HepG2 (cell line): ENCODE measurements around the gene CCDC7. TPM values are rescaled to one million over a fixed set of nuclear protein-coding genes. Genes with fewer than 3 reads are reported as not detected.

Experiments used
- ATAC-seq: fragments of 200-7000 bp; cut with Tn5 transposase; 3 replicates; pipeline ENCODE4 v1.9.1; 2020; ENCODE audit warnings: mild to moderate bottlenecking, moderate library complexity
- BruUV-seq: library from RNA; stranded (reverse); fragments of 400-500 nt; replicated peaks from 2 replicates; lab custom pipeline; 2021; lab: Mats Ljungman, UMichigan
- CTCF ChIA-PET: fragments of 300-600 bp; formaldehyde crosslinking; extraction: SDS; loops from one replicate; lab custom pipeline; 2021; ENCODE audit warnings: low total read pairs, inconsistent platforms, low intra/inter-chr PET ratio; lab: Yijun Ruan, JAX
- POLR2A ChIA-PET: fragments of 350-600 bp; sonication (Branson Sonifier 250); formaldehyde crosslinking; loops from one replicate; lab custom pipeline; 2020; ENCODE audit warnings: antibody characterized with exemption, inconsistent platforms; lab: Yijun Ruan, JAX
- DNase-seq: peaks from one replicate; pipeline ENCODE4 v3.0.0-alpha.2; 2015; ENCODE audit warnings: low spot score
- FAIRE-seq: peaks from 3 replicates; lab custom pipeline; 2011; peaks lifted over from hg19 to GRCh38; lab: Jason Lieb, UNC
- H2AFZ ChIP-seq: one replicate; pipeline ENCODE4 v1.6.1; 2011; ENCODE audit warnings: low read length, inconsistent platforms
- H3K27ac ChIP-seq: fragments of 300-600 bp; 3 replicates; pipeline ENCODE4 v1.8.0; 2011; ENCODE audit warnings: mixed run types, mild to moderate bottlenecking, mixed read lengths, low read length, inconsistent platforms; ENCODE audit not compliant: insufficient read depth; ENCODE audit errors: extremely low read length
- H3K27me3 ChIP-seq, 2 experiments: fragments of 200-600 bp in 1 of 2; 2 replicates in 1 of 2; 3 replicates in 1 of 2; pipeline versions ENCODE4 v1.6.0 to v1.8.0; 2011; ENCODE audit warnings: low read length in 2 of 2, mild to moderate bottlenecking in 2 of 2, moderate library complexity in 2 of 2, inconsistent platforms in 1 of 2; ENCODE audit not compliant: insufficient read depth in 2 of 2, control insufficient read depth in 1 of 2
- H3K36me3 ChIP-seq, 2 experiments: fragments of 200-600 bp in 1 of 2; replicated peaks in 1 of 2; 2 replicates in 1 of 2; 3 replicates in 1 of 2; pipeline versions ENCODE4 v1.5.1 to v1.8.0; 2011; ENCODE audit warnings: low read length in 2 of 2, inconsistent platforms in 1 of 2; ENCODE audit not compliant: insufficient read depth in 2 of 2, control insufficient read depth in 1 of 2
- H3K4me1 ChIP-seq: 2 replicates; pipeline ENCODE4 v1.5.1; 2012; ENCODE audit warnings: low read length, inconsistent platforms; ENCODE audit not compliant: insufficient read depth
- H3K4me2 ChIP-seq: 2 replicates; pipeline ENCODE4 v1.6.0; 2011; ENCODE audit warnings: low read depth, low read length, inconsistent platforms
- H3K4me3 ChIP-seq, 3 experiments: fragments of 200-600 bp in 1 of 3; sonication (generic), shearing (Covaris generic) in 1 of 3; replicated peaks in 1 of 3; 2 replicates each; pipeline ENCODE4 v1.5.1; 2011 to 2016; ENCODE audit warnings: low read length in 3 of 3, inconsistent platforms in 2 of 3, low read depth in 2 of 3, mild to moderate bottlenecking in 2 of 3, control low read depth in 1 of 3, mixed read lengths in 1 of 3; ENCODE audit not compliant: insufficient read depth in 1 of 3
- H3K79me2 ChIP-seq: one replicate; pipeline ENCODE4 v1.6.1; 2011; ENCODE audit warnings: low read length, inconsistent platforms; ENCODE audit not compliant: insufficient read depth
- H3K9ac ChIP-seq: 2 replicates; pipeline ENCODE4 v1.6.0; 2011; ENCODE audit warnings: mild to moderate bottlenecking, low read depth, low read length, inconsistent platforms; ENCODE audit not compliant: insufficient read depth
- H3K9me3 ChIP-seq: 2 replicates; pipeline ENCODE4 v1.5.1; 2012; ENCODE audit warnings: mild to moderate bottlenecking, low read length
- H4K20me1 ChIP-seq: 2 replicates; pipeline ENCODE4 v1.6.0; 2011; ENCODE audit warnings: inconsistent platforms, mild to moderate bottlenecking, low read length, moderate library complexity; ENCODE audit not compliant: insufficient read depth
- ATF1 ChIP-seq: IDR thresholded peaks from 2 replicates; pipeline ENCODE4 v1.6.1; 2016; ENCODE audit warnings: mild to moderate bottlenecking, control low read depth
- ETV5 ChIP-seq: IDR thresholded peaks from 2 replicates; pipeline ENCODE4 v1.6.1; 2018; ENCODE audit warnings: missing biosample characterization, missing genetic modification reagents, inconsistent platforms, borderline replicate concordance
- FLYWCH1 ChIP-seq: sonication (generic); formaldehyde crosslinking; IDR thresholded peaks from 2 replicates; pipeline ENCODE4 v1.8.1; 2023; ENCODE audit warnings: mild to moderate bottlenecking, missing genetic modification reagents
- FOXA3 ChIP-seq: IDR thresholded peaks from 2 replicates; pipeline ENCODE4 v1.6.1; 2016; ENCODE audit warnings: missing genetic modification reagents, missing compliant biosample characterization
- GLI4 ChIP-seq: sonication (generic); formaldehyde crosslinking; IDR thresholded peaks from 2 replicates; pipeline ENCODE4 v1.5.1; 2020; ENCODE audit warnings: missing genetic modification reagents, mild to moderate bottlenecking, moderate library complexity, borderline replicate concordance
- KLF6 ChIP-seq: IDR thresholded peaks from 2 replicates; pipeline ENCODE4 v1.8.0; 2016; ENCODE audit warnings: missing biosample characterization, missing genetic modification reagents
- NFE2L2 ChIP-seq: fragments of 150-350 bp; IDR thresholded peaks from 2 replicates; pipeline ENCODE4 v1.6.1; 2014; ENCODE audit warnings: low read length
- PAX8 ChIP-seq: sonication (generic); formaldehyde crosslinking; IDR thresholded peaks from 2 replicates; pipeline ENCODE4 v1.8.0; 2022; ENCODE audit warnings: mild to moderate bottlenecking, missing genetic modification reagents, borderline replicate concordance
- POLR2A ChIP-seq, 2 experiments: IDR thresholded peaks; 2 replicates each; pipeline ENCODE4 v1.6.1; 2011; ENCODE audit warnings: low read depth in 2 of 2, low read length in 2 of 2, mild to moderate bottlenecking in 1 of 2, moderate library complexity in 1 of 2; ENCODE audit not compliant: insufficient read depth in 1 of 2
- SMC3 ChIP-seq: IDR thresholded peaks from 2 replicates; pipeline ENCODE4 v1.6.1; 2011; ENCODE audit warnings: low read length, improper control_type of control experiment
- SRSF9 ChIP-seq: fragments of 200-400 bp; formaldehyde crosslinking; IDR thresholded peaks from 2 replicates; pipeline ENCODE4 v1.6.1; 2018; ENCODE audit warnings: borderline replicate concordance, mild to moderate bottlenecking, low read depth, low read length; ENCODE audit not compliant: insufficient read depth, poor library complexity, severe bottlenecking
- TBL1XR1 ChIP-seq: fragments of 150-350 bp; IDR thresholded peaks from 2 replicates; pipeline ENCODE4 v1.6.1; 2014; ENCODE audit warnings: borderline replicate concordance, low read length; ENCODE audit not compliant: partially characterized antibody
- TGIF2 ChIP-seq: IDR thresholded peaks from 2 replicates; pipeline ENCODE4 v1.6.1; 2016; ENCODE audit warnings: control low read depth, missing compliant biosample characterization
- THAP11 ChIP-seq: IDR thresholded peaks from 2 replicates; pipeline ENCODE4 v1.6.1; 2016; ENCODE audit warnings: missing biosample characterization, missing genetic modification reagents
- ZNF564 ChIP-seq: sonication (generic); formaldehyde crosslinking; IDR thresholded peaks from 2 replicates; pipeline ENCODE4 v1.8.1; 2023; ENCODE audit warnings: mild to moderate bottlenecking, missing genetic modification reagents
- ZNF652 ChIP-seq: IDR thresholded peaks from 2 replicates; pipeline ENCODE4 v1.6.1; 2016; ENCODE audit warnings: low read depth, borderline replicate concordance
- ZNF781 ChIP-seq: sonication (generic); formaldehyde crosslinking; IDR thresholded peaks from 2 replicates; pipeline ENCODE4 v1.5.1; 2020; ENCODE audit warnings: borderline replicate concordance, mild to moderate bottlenecking, missing genetic modification reagents; ENCODE audit errors: not compliant biosample characterization
- WGBS: methylation state at CpG from one replicate; pipeline ENCODE4 v1.1.6; 2017; ENCODE audit warnings: low lambda C conversion rate; 5-methylcytosine and 5-hydroxymethylcytosine counted together
- in situ Hi-C: cut with HindIII; loops from 2 replicates; pipeline ENCODE4 v1.10.0; 2017; ENCODE audit warnings: low pct_unique_long_range_greater_than_20kb; ENCODE audit not compliant: extremely low pct_ligation_motif_present
- intact Hi-C: fragments of 100-400 bp; cut with micrococcal nuclease; formaldehyde crosslinking; loops from one replicate; pipeline ENCODE4 v1.10.0; 2022; ENCODE audit not compliant: unreplicated experiment
- polyA plus RNA-seq, 8 experiments: library from polyadenylated mRNA; depleted of rRNA in 3 of 8; stranded (reverse) in 7 of 8; unstranded in 1 of 8; fragments of >200 nt; fragmentation: Illumina TruSeq in 4 of 8; extraction: Trizol in 4 of 8; gene quantifications; 2 replicates each; pipeline versions ENCODE4 v1.2.1 to v1.2.3, GENCODE V29; 2011 to 2016; ENCODE audit warnings: low read depth in 4 of 8, missing spikeins in 1 of 8, mixed read lengths in 1 of 8; ENCODE audit not compliant: insufficient read depth in 1 of 8
- total RNA-seq, 5 experiments: library from RNA; depleted of rRNA; stranded (reverse); fragments of >200 nt; fragmentation: Illumina TruSeq; extraction: Trizol; gene quantifications; 2 replicates each; pipeline ENCODE4 v1.2.3, GENCODE V29; 2016; ENCODE audit warnings: low read depth in 1 of 5
- TF ChIP-seq, protein P1 (sequence below): IDR thresholded peaks from 2 replicates; pipeline ENCODE4 v1.6.1; 2016; ENCODE audit warnings: missing biosample characterization, missing genetic modification reagents, low read depth
- TF ChIP-seq, protein P2 (sequence below): sonication (generic); formaldehyde crosslinking; IDR thresholded peaks from 2 replicates; pipeline ENCODE4 v1.5.0; 2020; ENCODE audit warnings: missing genetic modification reagents, mild to moderate bottlenecking, borderline replicate concordance
- TF ChIP-seq, protein P3 (sequence below): sonication (generic); formaldehyde crosslinking; conservative IDR thresholded peaks from 2 replicates; pipeline ENCODE4 v1.4.0; 2020; ENCODE audit warnings: missing genetic modification reagents

Gene CCDC7
- total and polyA plus RNA-seq, 2 of the 13 experiments (the other 11 are each of a cell fraction or from before 2014, with no cell fraction given): 0.40 to 1.8 TPM

DNA sequence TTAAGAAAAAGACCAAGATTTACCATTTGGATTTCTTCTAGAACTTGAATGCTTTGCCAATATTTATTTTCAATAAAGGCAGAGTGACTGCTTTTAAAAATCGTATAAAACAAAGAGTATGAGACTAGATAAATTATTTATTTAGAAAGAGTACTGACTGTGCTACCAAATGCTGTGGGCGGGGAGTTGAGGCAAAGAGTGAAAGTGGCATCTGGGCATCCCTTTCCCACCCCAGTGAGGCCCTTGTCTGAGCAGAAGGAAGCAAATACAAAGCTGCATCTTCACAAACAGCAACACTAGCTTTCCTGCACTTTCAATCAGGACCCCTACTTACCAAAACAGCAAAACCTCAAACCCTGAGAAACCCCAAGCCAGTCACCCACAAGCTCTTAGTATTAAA is 477.2 kb downstream of the CCDC7 start:
- 96% methylated on average over 2 of the region's 2 CpGs for WGBS
- in situ Hi-C loops (no loop called here), intact Hi-C loops (no loop called here)
- no peaks in the 10 kb centered on the region for H3K9me3 ChIP-seq
- H3K27me3 ChIP-seq: no peaks in the 10 kb centered on the region
- TF ChIP-seq ETV5 (CRISPR knock-in tag) (no peak), POLR2A (IDR thresholded peaks at IDR 0.05; ENCODE audit: insufficient read depth in 1 of 2, low read depth in 2 of 2, low read length in 2 of 2) (no peak), ZNF564 (CRISPR knock-in tag) (no peak), ZNF652 (CRISPR knock-in tag) (no peak), ZNF781 (no peak), TBL1XR1 (no peak), PAX8 (no peak), NFE2L2 (no peak), GLI4 (CRISPR knock-in tag) (no peak), SMC3 (no peak), THAP11 (CRISPR knock-in tag) (no peak), TGIF2 (CRISPR knock-in tag) (no peak), FLYWCH1 (CRISPR knock-in tag) (no peak), ATF1 (no peak), KLF6 (CRISPR knock-in tag) (no peak), FOXA3 (CRISPR knock-in tag) (no peak), SRSF9 (no peak)
- TF ChIP-seq, protein P1, sequence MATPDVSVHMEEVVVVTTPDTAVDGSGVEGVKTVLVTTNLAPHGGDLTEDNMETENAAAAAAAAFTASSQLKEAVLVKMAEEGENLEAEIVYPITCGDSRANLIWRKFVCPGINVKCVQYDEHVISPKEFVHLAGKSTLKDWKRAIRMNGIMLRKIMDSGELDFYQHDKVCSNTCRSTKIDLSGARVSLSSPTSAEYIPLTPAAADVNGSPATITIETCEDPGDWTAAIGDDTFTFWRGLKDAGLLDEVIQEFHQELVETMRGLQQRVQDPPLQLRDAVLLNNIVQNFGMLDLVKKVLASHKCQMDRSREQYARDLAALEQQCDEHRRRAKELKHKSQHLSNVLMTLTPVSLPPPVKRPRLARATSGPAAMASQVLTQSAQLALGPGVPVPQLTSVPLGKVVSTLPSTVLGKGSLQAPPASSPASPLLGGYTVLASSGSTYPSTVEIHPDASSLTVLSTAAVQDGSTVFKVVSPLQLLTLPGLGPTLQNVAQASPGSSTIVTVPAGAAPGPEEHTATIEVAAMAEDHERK (CRISPR knock-in tag): no peak
- TF ChIP-seq, protein P2, sequence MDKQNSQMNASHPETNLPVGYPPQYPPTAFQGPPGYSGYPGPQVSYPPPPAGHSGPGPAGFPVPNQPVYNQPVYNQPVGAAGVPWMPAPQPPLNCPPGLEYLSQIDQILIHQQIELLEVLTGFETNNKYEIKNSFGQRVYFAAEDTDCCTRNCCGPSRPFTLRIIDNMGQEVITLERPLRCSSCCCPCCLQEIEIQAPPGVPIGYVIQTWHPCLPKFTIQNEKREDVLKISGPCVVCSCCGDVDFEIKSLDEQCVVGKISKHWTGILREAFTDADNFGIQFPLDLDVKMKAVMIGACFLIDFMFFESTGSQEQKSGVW: no peak
- TF ChIP-seq, protein P3, sequence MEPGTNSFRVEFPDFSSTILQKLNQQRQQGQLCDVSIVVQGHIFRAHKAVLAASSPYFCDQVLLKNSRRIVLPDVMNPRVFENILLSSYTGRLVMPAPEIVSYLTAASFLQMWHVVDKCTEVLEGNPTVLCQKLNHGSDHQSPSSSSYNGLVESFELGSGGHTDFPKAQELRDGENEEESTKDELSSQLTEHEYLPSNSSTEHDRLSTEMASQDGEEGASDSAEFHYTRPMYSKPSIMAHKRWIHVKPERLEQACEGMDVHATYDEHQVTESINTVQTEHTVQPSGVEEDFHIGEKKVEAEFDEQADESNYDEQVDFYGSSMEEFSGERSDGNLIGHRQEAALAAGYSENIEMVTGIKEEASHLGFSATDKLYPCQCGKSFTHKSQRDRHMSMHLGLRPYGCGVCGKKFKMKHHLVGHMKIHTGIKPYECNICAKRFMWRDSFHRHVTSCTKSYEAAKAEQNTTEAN (CRISPR knock-in tag): no peak
- H3K9ac ChIP-seq: no peak overlapping the region
- no peak overlapping the region for H2AFZ ChIP-seq
- ChIA-PET CTCF (no interaction called here), POLR2A (no interaction called here)
- H3K4me1 ChIP-seq: no peaks in the 10 kb centered on the region
- no peak for FAIRE-seq
- no peak overlapping the region for H3K4me2 ChIP-seq
- H3K36me3 ChIP-seq: peaks cover 23 to 87% of the 10 kb centered on the region in 2 experiments
- no peak for DNase-seq
- H3K27ac ChIP-seq: no peak overlapping the region
- H3K4me3 ChIP-seq: no peak overlapping the region
- no TSS peak for BruUV-seq
- H4K20me1 ChIP-seq: no peaks in the 10 kb centered on the region
- H3K79me2 ChIP-seq: no peaks in the 10 kb centered on the region
- ATAC-seq: no peak
